NT2/D1 (cell line): ENCODE measurements around the gene DMAC2L.

ENCODE experiments used
- SUZ12 ChIP-seq: IDR thresholded peaks from 2 replicates; pipeline ENCODE4 v1.6.1; 2011; ENCODE audit not compliant: insufficient read length, insufficient read depth; ENCODE audit errors: extremely low read depth
- YY1 ChIP-seq: IDR thresholded peaks from 2 replicates; pipeline ENCODE4 v1.6.1; 2011; ENCODE audit not compliant: insufficient read length, insufficient read depth
- ZNF274 ChIP-seq: IDR thresholded peaks from 2 replicates; pipeline ENCODE4 v1.6.1; 2011; ENCODE audit warnings: mild to moderate bottlenecking, low read depth, low read length

DNA sequence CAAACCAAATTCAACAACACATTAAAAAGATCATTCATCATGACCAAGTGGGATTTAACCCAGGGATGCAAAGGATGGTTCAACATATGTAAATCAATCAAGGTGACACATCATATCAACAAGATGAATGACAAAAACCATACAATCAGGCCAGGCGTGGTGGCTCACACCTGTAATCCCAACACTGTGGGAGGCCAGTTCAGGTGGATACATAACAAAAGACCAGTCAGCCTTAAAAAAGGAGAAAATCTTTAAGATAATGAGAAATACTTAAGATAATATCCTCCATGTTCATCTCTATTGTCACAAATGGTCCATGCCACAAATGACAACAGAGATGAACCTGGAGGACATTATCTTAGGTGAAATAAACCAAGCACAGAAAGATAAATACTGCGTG is 12.5 kb upstream of the DMAC2L start:
- TF ChIP-seq ZNF274: no peak
- no peak for TF ChIP-seq YY1
- no peak for TF ChIP-seq SUZ12
